Hepatocyte (in vitro differentiated cells): ENCODE results near the gene ATG16L2. TPM values are rescaled to one million over a fixed set of nuclear protein-coding genes. Genes with fewer than 3 reads are reported as not detected.

ENCODE experiments used
- DNase-seq: peaks from one replicate; pipeline ENCODE4 v3.0.0-alpha.2; 2016; ENCODE audit warnings: low spot score
- H2AFZ ChIP-seq: fragments of 200-600 bp; sonication (generic); 2 replicates; pipeline ENCODE4 v1.6.0; 2016; ENCODE audit warnings: antibody characterized with exemption, mild to moderate bottlenecking
- H3K27ac ChIP-seq: fragments of 200-600 bp; sonication (generic); 2 replicates; pipeline ENCODE4 v1.5.1; 2016; ENCODE audit warnings: mild to moderate bottlenecking
- H3K27me3 ChIP-seq: fragments of 200-600 bp; sonication (generic); 2 replicates; pipeline ENCODE4 v1.6.1; 2016
- H3K36me3 ChIP-seq: fragments of 200-600 bp; sonication (generic); replicated peaks from 2 replicates; pipeline ENCODE4 v1.5.1; 2016; ENCODE audit warnings: low read depth; ENCODE audit not compliant: insufficient read depth
- H3K4me1 ChIP-seq: fragments of 200-600 bp; sonication (generic); 2 replicates; pipeline ENCODE4 v1.5.1; 2016; ENCODE audit warnings: mild to moderate bottlenecking, moderate library complexity; ENCODE audit not compliant: insufficient read depth
- H3K4me2 ChIP-seq: fragments of 200-600 bp; sonication (generic); 2 replicates; pipeline ENCODE4 v1.6.0; 2016
- H3K4me3 ChIP-seq: fragments of 200-600 bp; sonication (generic); 2 replicates; pipeline ENCODE4 v1.5.1; 2016; ENCODE audit warnings: mild to moderate bottlenecking
- H3K79me2 ChIP-seq: fragments of 200-600 bp; sonication (generic); 2 replicates; pipeline ENCODE4 v1.6.0; 2017; ENCODE audit warnings: mild to moderate bottlenecking
- H3K9me2 ChIP-seq: fragments of 200-600 bp; sonication (generic); replicated peaks from 2 replicates; pipeline ENCODE4 v1.6.0; 2017; ENCODE audit warnings: mild to moderate bottlenecking; ENCODE audit not compliant: insufficient read depth
- H3K9me3 ChIP-seq: fragments of 200-600 bp; sonication (generic); 2 replicates; pipeline ENCODE4 v1.5.1; 2016; ENCODE audit warnings: low read depth, mild to moderate bottlenecking
- H4K20me1 ChIP-seq: fragments of 200-600 bp; sonication (generic); 2 replicates; pipeline ENCODE4 v1.6.0; 2016; ENCODE audit warnings: mild to moderate bottlenecking; ENCODE audit not compliant: insufficient read depth, poor library complexity, severe bottlenecking
- EZH2 ChIP-seq: fragments of 200-600 bp; sonication (generic); IDR thresholded peaks from 2 replicates; pipeline ENCODE4 v1.6.1; 2016; ENCODE audit warnings: antibody characterized with exemption, mild to moderate bottlenecking, borderline replicate concordance
- EZH2phosphoT487 ChIP-seq: fragments of 200-600 bp; sonication (generic); IDR thresholded peaks from one replicate; pipeline ENCODE4 v1.6.1; 2018; ENCODE audit warnings: antibody characterized with exemption, mild to moderate bottlenecking, low read depth, moderate library complexity; ENCODE audit not compliant: unreplicated experiment, severe bottlenecking
- WGBS: methylation state at CpG from one replicate; pipeline ENCODE4 v1.1.6; 2016; ENCODE audit warnings: low lambda C conversion rate; ENCODE audit errors: missing lambda C conversion rate; 5-methylcytosine and 5-hydroxymethylcytosine counted together
- polyA plus RNA-seq: library from polyadenylated mRNA; unstranded; fragments of >200 nt; fragmentation: Nextera tagmentation; extraction: Ambion mirVana; gene quantifications from 2 replicates; pipeline ENCODE4 v1.2.1, GENCODE V29; 2016
- total RNA-seq: library from RNA; depleted of rRNA; stranded (reverse); fragments of >200 nt; gene quantifications from 2 replicates; pipeline ENCODE4 v1.2.3, GENCODE V29; 2014
- TF ChIP-seq, protein P1 (sequence below): fragments of 200-600 bp; sonication (generic); IDR thresholded peaks from 2 replicates; pipeline ENCODE4 v1.5.1; 2016; ENCODE audit warnings: antibody characterized with exemption, mild to moderate bottlenecking; ENCODE audit not compliant: poor library complexity

Gene ATG16L2
- total and polyA plus RNA-seq, 2 experiments from 2014 or later: 11.5 to 20.3 TPM

DNA sequence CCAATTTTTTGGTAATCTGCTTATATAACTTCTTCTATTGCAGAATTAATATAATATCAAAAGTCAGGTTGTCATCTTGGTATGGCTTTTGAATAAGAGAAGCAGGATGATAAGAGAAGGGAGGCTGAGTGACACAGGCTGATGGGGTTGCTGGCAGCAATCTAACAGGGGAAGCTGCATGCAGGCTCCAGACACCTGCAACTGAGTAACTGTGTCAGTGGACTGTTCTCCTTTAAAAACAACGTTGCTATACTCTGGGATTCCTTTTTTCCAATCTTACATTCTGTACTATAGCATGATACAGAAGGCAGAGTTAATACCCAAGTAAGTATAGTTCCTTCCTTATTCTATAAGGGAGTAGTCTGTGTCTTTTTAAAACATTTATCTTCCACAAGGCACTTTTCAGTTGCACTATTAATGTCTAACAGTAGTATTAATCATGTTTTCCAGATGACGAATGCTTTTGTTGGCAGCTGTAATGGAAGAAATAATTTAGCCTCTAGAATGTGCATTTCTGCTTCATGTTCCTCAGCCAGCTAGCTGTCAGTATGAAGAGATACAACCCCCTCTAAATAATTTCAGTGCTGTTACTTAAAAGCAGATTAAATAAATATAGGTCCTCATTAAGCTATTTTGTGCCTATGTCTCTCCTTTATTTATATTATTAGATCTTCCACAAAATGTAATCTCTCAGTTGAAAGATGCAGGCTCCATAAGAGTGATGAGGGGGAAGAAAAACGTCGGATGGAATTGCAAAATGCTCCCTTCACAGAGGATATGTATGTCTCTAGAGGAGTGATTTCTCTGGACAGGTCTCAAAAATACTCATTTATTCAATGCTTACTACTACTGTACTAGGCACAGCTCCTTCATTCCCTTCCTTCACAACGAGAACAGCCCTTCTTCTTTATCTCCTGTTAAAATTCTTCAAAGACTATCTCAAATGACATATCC is 50.8 kb downstream of the ATG16L2 start:
- H3K4me2 ChIP-seq: no peak overlapping the region
- WGBS: 52% methylated on average over 5 of the region's 5 CpGs
- DNase-seq: peak; percentile 11
- H3K27me3 ChIP-seq: no peaks in the 10 kb centered on the region
- no peaks in the 10 kb centered on the region for H3K9me3 ChIP-seq
- H3K79me2 ChIP-seq: no peaks in the 10 kb centered on the region
- H2AFZ ChIP-seq: no peak overlapping the region
- H4K20me1 ChIP-seq: no peaks in the 10 kb centered on the region
- TF ChIP-seq, protein P1, sequence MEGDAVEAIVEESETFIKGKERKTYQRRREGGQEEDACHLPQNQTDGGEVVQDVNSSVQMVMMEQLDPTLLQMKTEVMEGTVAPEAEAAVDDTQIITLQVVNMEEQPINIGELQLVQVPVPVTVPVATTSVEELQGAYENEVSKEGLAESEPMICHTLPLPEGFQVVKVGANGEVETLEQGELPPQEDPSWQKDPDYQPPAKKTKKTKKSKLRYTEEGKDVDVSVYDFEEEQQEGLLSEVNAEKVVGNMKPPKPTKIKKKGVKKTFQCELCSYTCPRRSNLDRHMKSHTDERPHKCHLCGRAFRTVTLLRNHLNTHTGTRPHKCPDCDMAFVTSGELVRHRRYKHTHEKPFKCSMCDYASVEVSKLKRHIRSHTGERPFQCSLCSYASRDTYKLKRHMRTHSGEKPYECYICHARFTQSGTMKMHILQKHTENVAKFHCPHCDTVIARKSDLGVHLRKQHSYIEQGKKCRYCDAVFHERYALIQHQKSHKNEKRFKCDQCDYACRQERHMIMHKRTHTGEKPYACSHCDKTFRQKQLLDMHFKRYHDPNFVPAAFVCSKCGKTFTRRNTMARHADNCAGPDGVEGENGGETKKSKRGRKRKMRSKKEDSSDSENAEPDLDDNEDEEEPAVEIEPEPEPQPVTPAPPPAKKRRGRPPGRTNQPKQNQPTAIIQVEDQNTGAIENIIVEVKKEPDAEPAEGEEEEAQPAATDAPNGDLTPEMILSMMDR: no peak
- TF ChIP-seq EZH2phosphoT487 (no peak), EZH2 (no peak)
- H3K27ac ChIP-seq: peak overlapping the region; percentile 47
- H3K36me3 ChIP-seq: no peaks in the 10 kb centered on the region
- no peak overlapping the region for H3K4me3 ChIP-seq
- H3K4me1 ChIP-seq: peaks cover 5% of the 10 kb centered on the region
- H3K9me2 ChIP-seq: no peaks in the 10 kb centered on the region

DNA sequence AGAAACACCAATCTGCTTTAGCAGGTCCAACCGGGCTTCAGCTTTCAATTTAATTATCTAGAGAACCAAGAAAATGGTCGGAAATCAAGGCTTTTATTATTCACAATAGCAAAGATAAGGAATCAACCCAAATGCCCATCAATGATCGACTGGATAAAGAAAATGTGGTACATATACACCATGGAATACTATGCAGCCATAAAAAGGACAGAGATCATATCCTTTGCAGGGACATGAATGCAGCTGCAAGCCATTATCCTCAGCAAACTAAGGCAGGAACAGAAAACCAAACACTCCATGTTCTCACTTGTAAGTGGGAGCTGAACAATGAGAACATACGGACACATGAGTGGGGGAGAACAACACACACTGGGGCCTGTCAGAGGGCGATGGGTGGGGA is 53.8 kb downstream of the ATG16L2 start:
- Histone ChIP-seq H3K27me3 (no peaks in the 10 kb centered on the region), H3K79me2 (no peaks in the 10 kb centered on the region), H4K20me1 (no peaks in the 10 kb centered on the region), H3K4me1 (peaks cover 5% of the 10 kb centered on the region), H3K9me3 (no peaks in the 10 kb centered on the region), H2AFZ (no peak overlapping the region), H3K4me2 (no peak overlapping the region), H3K36me3 (no peaks in the 10 kb centered on the region), H3K27ac (no peak overlapping the region), H3K4me3 (no peak overlapping the region), H3K9me2 (no peaks in the 10 kb centered on the region)
- no peak for TF ChIP-seq EZH2phosphoT487
- TF ChIP-seq, protein P1: no peak
- no peak for TF ChIP-seq EZH2
- 97% methylated on average over 5 of the region's 5 CpGs for WGBS
- no peak for DNase-seq

DNA sequence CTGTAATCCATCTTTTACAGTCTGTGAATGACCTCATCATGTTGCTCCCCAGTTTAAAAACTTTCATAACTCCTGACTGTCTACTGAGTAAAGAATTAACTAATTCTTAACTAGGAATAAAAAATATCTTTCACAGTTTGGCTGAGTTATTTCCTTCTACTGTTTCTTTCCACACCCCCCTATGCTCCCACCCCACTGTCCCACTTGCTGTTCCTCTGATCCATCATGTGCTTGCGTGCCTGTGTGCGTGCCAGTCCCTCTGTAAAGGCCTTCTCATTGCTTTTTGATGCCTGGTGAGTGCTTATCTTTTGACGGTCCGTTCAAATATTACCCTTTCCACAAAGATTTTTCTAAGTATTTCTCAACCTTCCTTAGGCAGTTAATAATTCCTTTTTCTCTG is 55.6 kb downstream of the ATG16L2 start:
- peak overlapping the region; percentile 31 for H3K27ac ChIP-seq
- H4K20me1 ChIP-seq: no peaks in the 10 kb centered on the region
- no peak for DNase-seq
- no peaks in the 10 kb centered on the region for H3K9me3 ChIP-seq
- WGBS: 59% methylated on average over 4 of the region's 4 CpGs
- no peak overlapping the region for H3K4me3 ChIP-seq
- H3K27me3 ChIP-seq: no peaks in the 10 kb centered on the region
- no peak overlapping the region for H2AFZ ChIP-seq
- no peak overlapping the region for H3K4me2 ChIP-seq
- no peaks in the 10 kb centered on the region for H3K79me2 ChIP-seq
- no peak for TF ChIP-seq EZH2
- TF ChIP-seq EZH2phosphoT487: no peak
- TF ChIP-seq, protein P1: no peak
- H3K4me1 ChIP-seq: no peaks in the 10 kb centered on the region
- H3K9me2 ChIP-seq: no peaks in the 10 kb centered on the region
- no peaks in the 10 kb centered on the region for H3K36me3 ChIP-seq
